Peyer's patch (tissue), 4 donors: ENCODE results near the gene PARP11.

Experiments used
- CTCF ChIP-seq, 6 experiments: fragments of 450-650 bp in 4 of 6; fragments of 200-600 bp in 2 of 6; sonication (generic) in 1 of 6; IDR thresholded peaks; one replicate each; pipeline ENCODE4 v1.5.1; 2017 to 2019; ENCODE audit warnings: antibody characterized with exemption in 6 of 6, mild to moderate bottlenecking in 3 of 6, moderate library complexity in 1 of 6
- POLR2A ChIP-seq, 2 donors: fragments of 450-650 bp; IDR thresholded peaks; one replicate each; pipeline ENCODE4 v1.5.1; 2017; ENCODE audit warnings: antibody characterized with exemption in 2 of 2, mild to moderate bottlenecking in 2 of 2, moderate library complexity in 2 of 2

- TF ChIP-seq CTCF (IDR thresholded peaks at IDR 0.05) (no peak), POLR2A (IDR thresholded peaks at IDR 0.05) (no peak)
These were observed 1.8 kb downstream of the PARP11 start for GRCh38 chr12:3871356-3871755.
